ENCODE measurements around the gene DENND10.
"Not testable (repeated sequence)": the region's sequence is repeated elsewhere in the genome, so short reads cannot be mapped to it uniquely, and the experiment has no call there.

The DENND10 gene

DNA sequence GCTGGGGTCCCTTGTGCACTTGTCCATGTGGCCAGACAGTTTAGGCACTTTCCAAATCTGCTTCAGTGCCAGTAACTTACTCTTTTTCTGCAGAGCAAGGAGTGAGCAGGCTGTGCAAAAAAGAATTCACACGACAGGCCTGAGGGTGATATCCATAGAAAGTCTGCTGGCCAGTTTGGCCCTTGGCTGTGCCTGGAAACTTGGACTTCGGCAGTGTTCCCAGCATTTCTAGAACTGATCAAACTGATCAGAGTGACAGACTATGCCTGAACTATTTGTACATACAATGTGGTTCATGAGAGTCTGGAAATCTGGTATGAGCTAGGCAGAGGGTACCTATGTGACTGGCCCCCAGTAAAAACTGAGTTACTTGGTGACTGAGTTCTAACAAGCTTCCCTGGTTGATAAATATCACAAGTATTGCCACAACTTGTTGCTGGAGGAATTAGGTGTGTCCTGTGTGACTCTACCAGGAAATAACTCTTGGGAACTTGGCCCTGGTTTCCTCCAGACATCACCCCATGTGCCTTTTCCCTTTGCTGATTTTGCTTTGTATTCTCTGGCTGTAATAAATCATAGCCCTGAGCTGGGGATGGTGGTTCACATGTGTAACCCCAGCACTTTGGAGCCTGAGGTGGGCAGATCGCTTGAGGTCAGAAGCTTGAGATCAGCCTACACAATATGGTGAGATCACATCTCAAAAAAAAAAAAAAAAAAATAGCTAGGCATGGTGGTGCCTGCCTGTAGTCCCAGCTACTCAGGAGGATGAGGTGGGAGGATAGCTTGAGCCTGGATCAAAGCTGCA is 3.3 kb upstream of the DENND10 start:
- peak in 1 of 2 donors; percentile 41 for DNase-seq

GRCh38 chr10:119101366-119102098 is 2.4 kb upstream of the DENND10 start:
- DNase-seq: no peak

GRCh38 chr10:119103241-119103902 is 541 bp upstream of the DENND10 start:
- no peak for DNase-seq

DNA sequence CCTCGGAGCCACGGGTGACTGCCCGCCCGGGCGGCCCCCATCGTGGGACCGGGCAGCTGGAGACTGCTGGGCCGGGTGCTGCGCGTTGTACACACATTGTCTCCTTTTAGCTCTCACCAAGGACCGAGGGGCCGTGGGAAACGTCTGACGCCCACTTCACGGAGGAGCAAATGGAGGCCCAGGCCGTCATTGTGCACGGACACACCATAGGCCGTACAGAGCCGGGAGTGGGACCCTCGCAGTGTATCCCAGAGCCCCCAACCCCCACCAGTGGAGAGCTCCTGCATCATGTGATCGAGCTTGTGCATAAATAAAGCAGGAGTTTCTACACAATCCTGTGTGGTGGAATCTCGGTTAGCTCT is 722 bp downstream of the DENND10 start:
- no peak for DNase-seq

DNA sequence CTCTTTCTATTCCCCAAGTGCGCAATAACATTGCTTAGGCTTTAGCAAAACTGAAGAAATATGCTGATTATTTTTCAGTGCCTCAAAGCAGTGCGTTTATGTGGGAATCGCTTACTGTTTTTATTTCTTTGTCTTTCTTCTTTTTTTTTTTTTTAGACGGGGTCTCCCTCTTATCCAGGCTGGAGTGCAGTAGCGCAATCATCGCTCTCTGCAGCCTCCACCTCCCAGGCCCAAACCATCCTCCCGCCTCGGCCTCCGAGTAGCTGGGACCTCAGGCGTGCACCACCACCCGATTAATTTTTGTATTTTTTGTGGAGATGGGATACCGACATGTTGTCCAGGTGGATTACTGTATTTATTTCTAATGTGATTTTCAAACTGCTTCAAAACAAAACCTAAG is 1.2 kb downstream of the DENND10 start:
- no peak for DNase-seq

GRCh38 chr10:119105899-119106298 is 2.0 kb downstream of the DENND10 start:
- DNase-seq: not testable (repeated sequence)

DNA sequence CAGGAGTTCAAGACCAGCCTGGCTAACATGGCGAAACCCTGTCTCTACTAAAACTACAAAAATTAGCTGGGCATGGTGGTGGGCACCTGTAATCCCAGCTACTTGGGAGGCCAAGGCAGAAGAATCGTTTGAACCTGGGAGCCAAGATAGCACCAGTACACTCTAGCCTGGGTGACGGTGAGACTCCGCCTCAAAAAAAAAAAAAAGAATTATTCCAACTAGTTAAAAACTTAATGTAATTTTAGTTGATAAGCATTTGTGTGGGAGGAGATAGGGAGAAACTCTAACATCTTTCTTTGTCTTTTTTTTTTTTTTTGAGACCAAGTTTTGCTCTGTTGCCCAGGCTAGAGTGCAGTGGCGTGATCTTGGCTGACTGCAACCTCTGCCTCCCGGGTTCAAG is 3.2 kb downstream of the DENND10 start:
- not testable (repeated sequence) for DNase-seq

DNA sequence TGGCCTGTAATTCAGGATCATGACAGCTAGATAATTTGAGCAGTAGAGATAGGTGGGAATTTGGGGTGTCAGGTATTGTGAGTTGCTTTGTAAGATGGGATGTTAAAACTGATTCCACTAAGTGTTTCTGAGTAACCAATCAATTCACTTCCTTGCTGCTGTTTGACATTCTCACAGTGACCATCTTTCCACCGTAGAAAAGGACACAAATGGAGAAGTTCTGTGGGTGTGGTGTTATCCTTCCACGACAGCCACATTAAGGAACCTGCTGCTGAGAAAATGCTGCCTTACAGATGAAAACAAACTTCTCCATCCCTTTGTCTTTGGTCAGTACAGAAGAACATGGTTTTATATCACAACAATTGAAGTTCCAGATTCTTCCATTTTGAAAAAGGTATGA is 3.9 kb downstream of the DENND10 start:
- peak in 1 of 2 donors; percentile 41 for DNase-seq

DNA sequence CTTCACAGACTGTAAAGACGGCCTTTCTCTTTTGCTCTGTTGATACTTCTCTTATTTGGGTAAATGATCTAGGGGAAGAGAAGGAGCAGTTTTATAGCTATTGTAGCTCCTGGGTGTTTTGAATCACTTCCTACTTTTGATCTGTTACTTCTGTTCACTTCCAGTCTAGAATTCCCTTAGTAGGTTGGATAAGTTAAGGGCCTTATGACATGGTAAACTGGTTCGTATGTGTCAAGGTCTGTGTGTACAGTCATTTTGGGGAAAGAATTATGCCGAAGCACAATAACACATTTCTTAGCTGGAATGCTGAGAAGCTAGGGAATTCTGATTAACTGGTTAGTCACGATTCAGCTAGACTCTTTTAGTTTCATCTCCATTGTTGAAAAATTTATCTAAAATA is 8.1 kb downstream of the DENND10 start:
- DNase-seq: peak; percentile 39 to 47

DNA sequence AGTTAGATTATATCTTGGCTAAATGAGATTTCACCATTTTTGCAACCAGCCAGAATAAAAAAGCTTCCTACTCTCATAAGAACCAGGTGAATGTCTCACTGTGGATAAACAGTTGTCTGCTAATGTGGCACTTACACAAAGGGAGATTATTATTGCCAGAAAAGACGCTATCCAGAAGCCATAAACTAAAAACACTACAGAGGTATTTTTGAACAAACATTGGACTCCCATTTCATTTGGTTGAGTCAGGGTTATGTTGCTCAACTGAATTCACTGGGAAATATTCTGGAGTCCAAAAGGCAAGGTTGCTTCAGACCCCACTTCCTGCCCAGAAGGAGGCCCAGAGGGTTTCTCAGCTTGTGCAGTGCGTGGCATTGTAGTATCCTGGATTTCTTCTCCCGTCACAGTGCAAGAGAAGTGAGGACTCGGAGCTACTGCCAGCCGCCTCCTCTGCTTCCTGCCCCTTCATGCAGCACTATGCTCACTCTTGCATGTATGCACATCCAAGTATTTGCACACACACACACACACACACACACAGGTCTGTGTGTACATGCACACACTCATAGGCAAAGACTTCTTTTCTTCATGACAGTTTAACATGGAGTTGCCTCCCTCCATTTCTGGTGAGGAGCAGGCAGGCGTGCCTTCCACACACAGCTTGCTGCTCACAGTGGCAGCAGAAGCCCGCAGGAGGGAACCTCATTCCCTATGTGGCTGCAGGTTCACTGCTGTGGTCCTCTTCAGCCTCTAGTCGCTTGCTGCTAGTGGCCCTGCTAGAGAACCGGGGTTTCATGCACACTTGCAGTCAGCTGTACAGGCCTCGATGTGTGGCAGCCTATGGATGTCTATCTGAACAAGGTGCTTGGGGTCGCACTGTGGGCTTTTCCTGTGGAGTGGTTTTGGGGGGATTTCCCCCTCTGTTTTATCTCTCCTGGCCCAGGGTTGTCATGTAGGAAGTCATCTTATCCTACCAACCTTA is 10.1 kb downstream of the DENND10 start:
- peak; percentile 74 to 80 for DNase-seq

DNA sequence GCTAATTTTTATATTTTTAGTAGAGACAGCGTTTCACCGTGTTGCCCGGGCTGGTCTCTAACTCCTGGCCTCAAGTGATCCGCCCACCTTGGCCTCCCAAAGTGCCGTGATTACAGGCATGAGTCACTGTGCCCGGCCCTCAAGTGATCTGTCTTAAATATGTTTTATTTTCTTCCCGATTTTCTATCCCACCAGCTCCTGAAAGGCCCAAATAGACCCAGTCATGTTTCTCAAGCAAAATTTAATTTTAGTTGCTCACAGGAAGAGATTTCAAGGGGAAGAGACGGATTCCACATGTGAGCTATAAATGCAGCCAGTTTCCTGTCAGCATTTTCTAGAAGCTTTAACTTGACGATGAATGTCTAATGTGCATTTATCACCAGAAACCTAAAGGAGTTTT is 12.0 kb downstream of the DENND10 start:
- no peak for DNase-seq

DNA sequence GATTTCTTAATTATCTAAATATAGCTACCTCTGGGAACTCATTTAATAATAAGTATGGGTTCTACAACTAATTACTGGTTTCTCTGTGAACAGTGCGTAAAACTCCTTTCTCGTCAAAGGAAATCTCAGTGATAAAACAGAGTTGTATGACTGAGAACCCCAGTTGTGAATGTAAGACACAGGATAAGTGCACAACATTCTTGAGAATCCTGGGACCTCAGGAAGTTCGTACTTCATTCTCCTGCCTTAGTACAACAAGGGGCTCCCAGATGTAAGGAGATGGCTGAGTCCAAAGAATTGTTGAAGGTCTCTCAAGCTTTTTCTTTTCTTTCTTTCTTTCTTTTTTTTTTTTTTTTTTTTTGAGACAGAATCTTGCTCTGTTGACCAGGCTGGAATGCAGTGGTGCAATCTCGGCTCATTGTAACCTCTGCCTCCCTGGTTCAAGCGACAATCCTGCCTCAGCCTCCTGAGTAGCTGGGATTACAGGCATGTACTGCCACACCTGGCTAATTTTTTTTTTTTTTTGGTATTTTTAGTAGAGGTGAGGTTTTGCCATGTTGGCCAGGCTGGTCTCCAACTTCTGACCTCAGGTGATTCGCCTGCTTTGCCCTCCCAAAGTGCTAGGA is 12.5 kb downstream of the DENND10 start:
- no peak for DNase-seq

- no peak for DNase-seq
Measured at GRCh38 chr10:119118231-119118630, 14.3 kb downstream of the DENND10 start.

DNA sequence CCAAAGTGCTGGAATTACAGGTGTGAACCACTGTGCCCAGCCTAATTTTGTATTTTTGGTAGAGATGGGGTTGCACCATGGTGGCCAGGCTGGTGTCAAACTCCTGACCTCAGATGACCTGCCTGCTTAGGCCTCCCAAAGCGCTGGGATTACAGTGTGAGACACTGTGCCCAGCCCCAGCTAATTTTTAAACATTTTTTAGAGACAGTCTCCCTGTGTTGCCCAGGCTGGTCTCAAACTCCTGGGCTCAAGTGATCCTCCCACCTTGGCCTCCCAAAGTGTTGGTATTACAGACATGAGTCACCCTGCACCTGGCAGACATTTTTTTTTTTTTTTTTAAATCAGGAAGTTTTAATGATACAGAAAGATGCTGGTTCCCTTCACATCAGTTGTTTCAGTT is 15.5 kb downstream of the DENND10 start:
- no peak for DNase-seq

DNA sequence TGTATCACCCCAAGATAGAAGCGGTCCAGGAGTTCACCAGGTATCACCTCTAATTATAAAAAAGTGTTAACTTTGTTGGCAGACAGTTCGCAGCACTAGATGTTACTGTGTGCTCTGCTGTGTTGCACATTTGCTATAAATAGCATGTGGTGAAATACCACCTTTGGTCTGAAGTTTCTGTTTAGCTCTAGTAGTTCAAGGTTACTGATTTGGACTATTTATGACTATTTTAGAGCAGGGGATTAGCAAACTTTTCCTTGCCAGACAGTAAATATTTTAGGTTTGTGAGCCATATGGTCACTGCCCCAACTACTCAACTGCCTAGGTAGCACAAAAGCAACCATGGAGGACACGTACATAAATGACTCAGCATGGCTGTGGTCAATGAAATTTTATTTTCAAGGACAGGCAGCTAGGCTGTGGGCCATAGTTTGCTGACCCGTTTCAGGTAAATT is 16.5 kb downstream of the DENND10 start:
- DNase-seq: no peak

- DNase-seq: no peak
Measured at GRCh38 chr10:119120875-119121274, 17.0 kb downstream of the DENND10 start.

- no peak for DNase-seq
Measured at GRCh38 chr10:119125942-119126341, 22.0 kb downstream of the DENND10 start.

DNA sequence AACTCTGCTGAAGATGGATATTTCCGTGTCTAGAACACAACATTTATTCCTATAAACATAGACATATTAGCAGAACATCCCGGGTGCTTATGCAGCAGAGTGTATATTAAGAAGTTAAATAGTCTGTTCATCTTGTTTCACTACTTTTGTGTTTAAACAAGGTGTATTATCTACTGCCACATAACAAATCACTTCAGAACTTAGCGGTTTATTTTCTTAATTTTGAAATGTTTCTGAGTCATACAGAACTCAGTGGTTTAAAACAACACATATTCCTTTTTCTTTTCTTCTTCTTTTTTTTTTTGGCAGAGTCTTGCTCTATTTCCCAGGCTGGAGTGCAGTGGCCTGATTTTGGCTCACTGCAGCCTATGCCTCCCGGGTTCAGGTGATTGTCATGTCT is 25.8 kb downstream of the DENND10 start:
- DNase-seq: no peak

DNA sequence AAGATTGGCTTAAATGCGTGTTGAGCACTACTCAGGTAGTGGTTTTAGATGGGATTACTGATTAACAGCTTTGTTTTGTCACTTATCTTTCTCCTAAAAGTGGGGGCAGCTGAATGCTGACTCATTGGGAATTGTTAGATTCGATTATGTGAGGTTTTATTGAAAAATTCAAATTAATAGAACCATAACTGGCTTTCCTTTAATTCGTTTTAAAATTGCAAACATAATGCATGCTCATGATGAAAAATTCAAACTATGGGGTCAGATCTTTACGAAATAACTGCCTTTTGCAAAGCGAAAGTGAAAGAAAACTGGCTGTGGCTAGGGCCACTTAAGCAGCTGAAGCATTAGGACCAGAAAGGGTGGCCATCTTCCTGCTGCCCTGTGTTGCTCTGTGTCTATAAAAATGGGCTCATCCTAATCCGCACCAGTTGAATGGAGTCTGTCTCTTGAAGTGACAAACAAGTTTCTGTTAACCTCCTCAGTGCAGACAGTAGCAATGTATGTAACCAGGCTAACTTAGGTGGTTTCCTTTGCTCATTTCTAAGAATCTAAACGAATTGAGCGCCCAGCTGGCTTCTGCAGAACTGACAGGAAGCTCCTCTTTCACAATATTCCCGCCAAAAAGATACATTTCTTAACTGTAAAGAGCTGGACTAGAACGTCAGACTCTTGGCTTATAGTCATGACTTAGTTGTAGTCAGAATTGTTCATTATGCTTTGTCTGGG is 27.8 kb downstream of the DENND10 start:
- DNase-seq: peak; percentile 73 to 81

- no peak for DNase-seq
Measured at GRCh38 chr10:119132521-119133345, 28.8 kb downstream of the DENND10 start.
